Progenitor cell of endocrine pancreas (in vitro differentiated cells): ENCODE results near the gene CCDC30. TPM values are rescaled to one million over a fixed set of nuclear protein-coding genes. Genes with fewer than 3 reads are reported as not detected.

ENCODE experiments used
- DNase-seq: peaks from one replicate; pipeline ENCODE4 v3.0.0; 2021; ENCODE audit warnings: low spot score; ENCODE audit not compliant: unreplicated experiment
- H3K27ac Mint-ChIP-seq: 2 replicates; pipeline ENCODE4 v1.8.0; 2021; ENCODE audit warnings: mild to moderate bottlenecking, moderate library complexity, mixed read lengths
- H3K27me3 Mint-ChIP-seq: 2 replicates; pipeline ENCODE4 v1.8.0; 2021; ENCODE audit warnings: mixed read lengths
- H3K36me3 Mint-ChIP-seq: 2 replicates; pipeline ENCODE4 v1.8.0; 2022; ENCODE audit warnings: mixed read lengths; ENCODE audit not compliant: insufficient read depth
- H3K4me1 Mint-ChIP-seq: 2 replicates; pipeline ENCODE4 v1.8.0; 2021; ENCODE audit warnings: low read depth, mixed read lengths
- H3K4me3 Mint-ChIP-seq: 2 replicates; pipeline ENCODE4 v1.8.0; 2021; ENCODE audit warnings: low read depth, mild to moderate bottlenecking, moderate library complexity, mixed read lengths
- H3K9me3 Mint-ChIP-seq: 2 replicates; pipeline ENCODE4 v1.8.0; 2021; ENCODE audit warnings: low read depth, mixed read lengths
- CTCF ChIP-seq: fragments of 200-600 bp; sonication (generic); IDR thresholded peaks from one replicate; pipeline ENCODE4 v1.5.0; 2021; ENCODE audit warnings: antibody characterized with exemption, mild to moderate bottlenecking; ENCODE audit not compliant: unreplicated experiment
- long read RNA-seq: library from polyadenylated mRNA; unstranded; transcript quantifications from one replicate; pipeline ENCODE4 v2.0.0, GENCODE V29; 2020
- total RNA-seq: library from RNA; stranded (reverse); gene quantifications from 2 replicates; pipeline ENCODE4 v1.2.1, GENCODE V29; 2021

CCDC30 gene
- 17.3 and 23.6 TPM in 2 replicates for total RNA-seq
- long read RNA-seq, partial matches to known transcripts = 10 of 50 reads
- long read RNA-seq, other reads (novel, unspliced or antisense) = 40 of 50 reads

- Mint-ChIP-seq H3K27ac (peak within 1 kb of the TSS; percentile 92), H3K36me3 (peaks cover 6% of the 10 kb centered on the region), H3K9me3 (no peaks in the 10 kb centered on the region), H3K27me3 (no peaks in the 10 kb centered on the region), H3K4me3 (peak within 1 kb of the TSS; percentile 84), H3K4me1 (peaks cover 26% of the 10 kb centered on the region)
- peak; percentile 88 for DNase-seq
- TF ChIP-seq CTCF = no peak
Observed at GRCh38 chr1:42462828-42463763, at the start of gene CCDC30. CCDC30 (plus strand) TSS chr1:42463286; CDS start chr1:42480552, 17,266 bp downstream.

GRCh38 chr1:42414551-42415496, 48.3 kb upstream of the CCDC30 start:
- no peaks in the 10 kb centered on the region for H3K4me1 Mint-ChIP-seq
- peaks cover 2% of the 10 kb centered on the region for H3K36me3 Mint-ChIP-seq
- no peaks in the 10 kb centered on the region for H3K9me3 Mint-ChIP-seq
- TF ChIP-seq CTCF = no peak
- no peak overlapping the region for H3K4me3 Mint-ChIP-seq
- no peaks in the 10 kb centered on the region for H3K27me3 Mint-ChIP-seq
- DNase-seq = no peak
- H3K27ac Mint-ChIP-seq = no peak overlapping the region

- no peak for TF ChIP-seq CTCF
- Mint-ChIP-seq H3K27ac (no peak overlapping the region), H3K36me3 (peaks cover 2% of the 10 kb centered on the region), H3K4me1 (no peaks in the 10 kb centered on the region), H3K9me3 (no peaks in the 10 kb centered on the region), H3K4me3 (no peak overlapping the region), H3K27me3 (peaks cover 5% of the 10 kb centered on the region)
- no peak for DNase-seq
Observed at GRCh38 chr1:42417166-42417565, 45.9 kb upstream of the CCDC30 start.

- peaks cover 5% of the 10 kb centered on the region for H3K27me3 Mint-ChIP-seq
Observed at GRCh38 chr1:42418516-42418915, 44.6 kb upstream of the CCDC30 start.

More at GRCh38 chr1:42418516-42418915, 44.6 kb upstream of the CCDC30 start:
- H3K27ac Mint-ChIP-seq = no peak overlapping the region
- DNase-seq = no peak
- H3K9me3 Mint-ChIP-seq = no peaks in the 10 kb centered on the region
- no peak for TF ChIP-seq CTCF
- peaks cover 1% of the 10 kb centered on the region for H3K4me1 Mint-ChIP-seq
- H3K36me3 Mint-ChIP-seq = no peaks in the 10 kb centered on the region
- H3K4me3 Mint-ChIP-seq = no peak overlapping the region
